SKM-1 (cell line): ENCODE measurements around the gene MCAM.
A peak's percentile ranks its signal among the peaks of the same experiment; 100 is the strongest.

Experiments
- DNase-seq: peaks from one replicate; lab custom pipeline; 2025; ENCODE audit not compliant: unreplicated experiment; lab: John Stamatoyannopoulos, UW

Gene MCAM

GRCh38 chr11:119332111-119332765 is 15.3 kb upstream of the MCAM start:
- no peak for DNase-seq

- DNase-seq, result no peak
Observed at GRCh38 chr11:119330237-119330636, 13.3 kb upstream of the MCAM start.

- no peak for DNase-seq
Observed at GRCh38 chr11:119329320-119329719, 12.4 kb upstream of the MCAM start.

GRCh38 chr11:119324189-119324588 is 7.3 kb upstream of the MCAM start:
- DNase-seq, result no peak

GRCh38 chr11:119323532-119324033 is 6.7 kb upstream of the MCAM start:
- peak; percentile 31 for DNase-seq

- DNase-seq, result no peak
Observed at GRCh38 chr11:119322921-119323531, 6.1 kb upstream of the MCAM start.

GRCh38 chr11:119322360-119322739 is 5.4 kb upstream of the MCAM start:
- no peak for DNase-seq

GRCh38 chr11:119320776-119321524 is 4.0 kb upstream of the MCAM start:
- DNase-seq, result no peak

GRCh38 chr11:119320240-119320775 is 3.4 kb upstream of the MCAM start:
- DNase-seq, result no peak

GRCh38 chr11:119319700-119320239 is 2.8 kb upstream of the MCAM start:
- DNase-seq, result no peak

- no peak for DNase-seq
Observed at GRCh38 chr11:119319136-119319699, 2.3 kb upstream of the MCAM start.

- no peak for DNase-seq
Observed at GRCh38 chr11:119318240-119319135, 1.6 kb upstream of the MCAM start.

- DNase-seq, result no peak
Observed at GRCh38 chr11:119317592-119318239, 786 bp upstream of the MCAM start.

GRCh38 chr11:119316016-119316728 is 758 bp downstream of the MCAM start:
- no peak for DNase-seq

GRCh38 chr11:119315131-119316015 is 1.6 kb downstream of the MCAM start:
- DNase-seq, result no peak

GRCh38 chr11:119314726-119315125 is 2.2 kb downstream of the MCAM start:
- DNase-seq, result no peak

GRCh38 chr11:119310682-119311052 is 6.3 kb downstream of the MCAM start:
- DNase-seq, result no peak
